ENCODE data around the gene RASIP1.
A peak's percentile ranks its signal among the peaks of the same experiment; 100 is the strongest.
"Not testable (repeated sequence)": the region's sequence is repeated elsewhere in the genome, so short reads cannot be mapped to it uniquely, and the experiment has no call there.

Gene RASIP1, protein sequence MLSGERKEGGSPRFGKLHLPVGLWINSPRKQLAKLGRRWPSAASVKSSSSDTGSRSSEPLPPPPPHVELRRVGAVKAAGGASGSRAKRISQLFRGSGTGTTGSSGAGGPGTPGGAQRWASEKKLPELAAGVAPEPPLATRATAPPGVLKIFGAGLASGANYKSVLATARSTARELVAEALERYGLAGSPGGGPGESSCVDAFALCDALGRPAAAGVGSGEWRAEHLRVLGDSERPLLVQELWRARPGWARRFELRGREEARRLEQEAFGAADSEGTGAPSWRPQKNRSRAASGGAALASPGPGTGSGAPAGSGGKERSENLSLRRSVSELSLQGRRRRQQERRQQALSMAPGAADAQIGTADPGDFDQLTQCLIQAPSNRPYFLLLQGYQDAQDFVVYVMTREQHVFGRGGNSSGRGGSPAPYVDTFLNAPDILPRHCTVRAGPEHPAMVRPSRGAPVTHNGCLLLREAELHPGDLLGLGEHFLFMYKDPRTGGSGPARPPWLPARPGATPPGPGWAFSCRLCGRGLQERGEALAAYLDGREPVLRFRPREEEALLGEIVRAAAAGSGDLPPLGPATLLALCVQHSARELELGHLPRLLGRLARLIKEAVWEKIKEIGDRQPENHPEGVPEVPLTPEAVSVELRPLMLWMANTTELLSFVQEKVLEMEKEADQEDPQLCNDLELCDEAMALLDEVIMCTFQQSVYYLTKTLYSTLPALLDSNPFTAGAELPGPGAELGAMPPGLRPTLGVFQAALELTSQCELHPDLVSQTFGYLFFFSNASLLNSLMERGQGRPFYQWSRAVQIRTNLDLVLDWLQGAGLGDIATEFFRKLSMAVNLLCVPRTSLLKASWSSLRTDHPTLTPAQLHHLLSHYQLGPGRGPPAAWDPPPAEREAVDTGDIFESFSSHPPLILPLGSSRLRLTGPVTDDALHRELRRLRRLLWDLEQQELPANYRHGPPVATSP

DNA sequence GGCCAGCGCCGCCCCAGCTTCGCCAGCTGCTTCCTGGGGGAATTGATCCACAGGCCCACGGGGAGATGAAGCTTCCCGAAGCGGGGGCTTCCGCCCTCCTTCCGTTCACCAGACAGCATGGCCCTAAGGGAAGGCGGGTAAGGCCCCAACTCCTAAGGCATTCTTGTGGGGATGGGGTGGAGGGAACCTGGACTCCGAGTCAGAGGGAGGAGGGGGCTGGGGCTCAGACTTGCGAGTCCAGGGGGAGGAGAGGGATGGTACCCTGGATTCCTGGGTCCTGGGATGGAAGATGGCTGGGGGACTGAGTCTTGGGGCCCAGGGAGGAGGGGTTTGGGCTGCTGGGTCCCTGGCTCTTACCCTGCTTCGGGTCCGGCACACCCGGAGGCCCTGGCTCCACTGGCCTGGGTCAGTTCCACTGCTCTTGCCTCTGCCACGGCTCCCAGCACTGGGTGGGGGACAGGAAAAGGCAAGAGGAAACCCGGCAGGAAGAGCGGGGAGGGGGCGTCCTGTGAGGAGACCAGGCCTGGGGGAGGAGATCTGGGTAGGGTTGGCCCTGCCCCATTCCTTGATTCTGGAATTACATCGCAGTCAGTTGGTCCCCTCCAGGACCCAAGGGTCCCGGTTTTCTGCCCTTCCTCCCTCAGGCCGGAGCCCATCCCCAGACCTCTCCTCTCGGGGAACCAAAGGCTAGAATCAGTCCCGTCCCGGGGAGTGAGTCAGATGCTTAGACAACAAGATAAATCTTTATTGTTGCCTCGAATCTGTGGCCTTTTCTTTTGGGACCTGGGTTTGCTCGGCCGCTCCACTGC, at the start of gene RASIP1:
Gene RASIP1, minus strand, starts transcription at position 447 of the 809 bp plus-strand sequence. Its CDS starts 328 bp downstream, at position 119.
- TF ChIP-seq, protein P1, sequence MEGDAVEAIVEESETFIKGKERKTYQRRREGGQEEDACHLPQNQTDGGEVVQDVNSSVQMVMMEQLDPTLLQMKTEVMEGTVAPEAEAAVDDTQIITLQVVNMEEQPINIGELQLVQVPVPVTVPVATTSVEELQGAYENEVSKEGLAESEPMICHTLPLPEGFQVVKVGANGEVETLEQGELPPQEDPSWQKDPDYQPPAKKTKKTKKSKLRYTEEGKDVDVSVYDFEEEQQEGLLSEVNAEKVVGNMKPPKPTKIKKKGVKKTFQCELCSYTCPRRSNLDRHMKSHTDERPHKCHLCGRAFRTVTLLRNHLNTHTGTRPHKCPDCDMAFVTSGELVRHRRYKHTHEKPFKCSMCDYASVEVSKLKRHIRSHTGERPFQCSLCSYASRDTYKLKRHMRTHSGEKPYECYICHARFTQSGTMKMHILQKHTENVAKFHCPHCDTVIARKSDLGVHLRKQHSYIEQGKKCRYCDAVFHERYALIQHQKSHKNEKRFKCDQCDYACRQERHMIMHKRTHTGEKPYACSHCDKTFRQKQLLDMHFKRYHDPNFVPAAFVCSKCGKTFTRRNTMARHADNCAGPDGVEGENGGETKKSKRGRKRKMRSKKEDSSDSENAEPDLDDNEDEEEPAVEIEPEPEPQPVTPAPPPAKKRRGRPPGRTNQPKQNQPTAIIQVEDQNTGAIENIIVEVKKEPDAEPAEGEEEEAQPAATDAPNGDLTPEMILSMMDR (IDR thresholded peaks at IDR 0.05; ENCODE audit: insufficient read depth, low read depth, low read length, missing control alignments) = no peak
- H3K4me3 ChIP-seq (ENCODE audit: low read depth, low read length) = no peak within 1 kb of the TSS; the same call in 1 of the 2 replicates
- DNase-seq (ENCODE audit: low read depth) = no peak

DNA sequence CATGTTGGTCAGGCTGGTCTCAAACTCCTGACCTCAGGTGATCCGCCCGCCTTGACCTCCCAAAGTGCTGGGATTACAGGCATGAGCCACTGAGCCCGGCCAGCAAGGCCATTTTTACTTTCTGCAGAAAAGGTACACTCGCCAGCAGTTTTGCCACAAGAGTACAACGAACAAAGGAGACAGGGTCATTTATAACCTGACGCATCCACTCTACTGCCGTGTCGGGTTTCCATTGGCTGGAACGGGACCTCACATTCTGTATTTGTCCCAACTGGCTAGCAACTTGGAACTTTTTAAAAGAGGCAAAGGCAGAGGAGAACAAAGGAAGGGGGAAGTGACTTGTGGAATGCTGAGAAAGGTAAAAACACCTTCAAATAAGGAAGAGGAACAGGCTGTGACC, 46.9 kb upstream of the RASIP1 start:
- not testable (repeated sequence) for H3K4me3 ChIP-seq (ENCODE audit: low read depth, low read length); DNase-seq (ENCODE audit: low read depth)

DNA sequence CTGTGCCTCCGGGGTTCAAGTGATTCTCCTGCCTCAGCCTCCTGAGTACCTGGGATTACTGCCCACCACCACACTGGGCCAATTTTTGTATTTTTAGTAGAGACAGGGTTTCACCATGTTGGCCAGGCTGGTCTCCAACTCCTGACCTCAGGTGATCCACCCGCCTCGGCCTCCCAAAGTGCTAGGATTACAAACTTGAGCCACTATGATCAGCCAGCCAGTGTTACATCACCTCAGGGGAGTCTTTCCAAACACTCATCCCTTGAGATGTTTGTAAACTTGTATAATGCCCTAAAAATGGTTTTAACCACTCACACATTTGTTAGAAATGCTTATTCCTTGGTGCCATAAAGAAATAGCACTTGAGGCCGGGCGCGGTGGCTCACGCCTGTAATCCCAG, 46.0 kb upstream of the RASIP1 start:
- DNase-seq (ENCODE audit: low read depth); H3K4me3 ChIP-seq (ENCODE audit: low read depth, low read length): not testable (repeated sequence)

DNA sequence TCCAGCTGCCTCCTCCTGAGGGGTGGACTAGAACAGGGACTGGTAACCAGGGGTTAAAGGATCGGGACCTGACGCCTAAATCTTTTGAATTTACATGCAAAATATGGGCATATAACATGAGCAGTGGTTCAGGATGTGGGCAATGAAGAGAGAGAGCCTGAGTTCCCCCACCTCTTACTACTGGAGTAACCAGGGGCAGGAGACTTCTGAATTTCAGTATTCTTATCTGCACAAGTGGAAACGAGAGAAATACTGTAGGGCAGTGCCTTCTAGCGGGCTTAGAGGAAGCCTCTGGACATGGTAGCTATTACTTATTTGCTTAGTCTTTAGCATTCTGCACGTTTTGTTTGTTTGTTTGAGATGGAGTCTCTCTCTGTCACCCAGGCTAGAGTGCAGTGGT, 44.1 kb upstream of the RASIP1 start:
- TF ChIP-seq, protein P1 (IDR thresholded peaks at IDR 0.05; ENCODE audit: insufficient read depth, low read depth, low read length, missing control alignments) = peak; percentile 3
- no peak for DNase-seq (ENCODE audit: low read depth)
- H3K4me3 ChIP-seq (ENCODE audit: low read depth, low read length) = no peak overlapping the region

DNA sequence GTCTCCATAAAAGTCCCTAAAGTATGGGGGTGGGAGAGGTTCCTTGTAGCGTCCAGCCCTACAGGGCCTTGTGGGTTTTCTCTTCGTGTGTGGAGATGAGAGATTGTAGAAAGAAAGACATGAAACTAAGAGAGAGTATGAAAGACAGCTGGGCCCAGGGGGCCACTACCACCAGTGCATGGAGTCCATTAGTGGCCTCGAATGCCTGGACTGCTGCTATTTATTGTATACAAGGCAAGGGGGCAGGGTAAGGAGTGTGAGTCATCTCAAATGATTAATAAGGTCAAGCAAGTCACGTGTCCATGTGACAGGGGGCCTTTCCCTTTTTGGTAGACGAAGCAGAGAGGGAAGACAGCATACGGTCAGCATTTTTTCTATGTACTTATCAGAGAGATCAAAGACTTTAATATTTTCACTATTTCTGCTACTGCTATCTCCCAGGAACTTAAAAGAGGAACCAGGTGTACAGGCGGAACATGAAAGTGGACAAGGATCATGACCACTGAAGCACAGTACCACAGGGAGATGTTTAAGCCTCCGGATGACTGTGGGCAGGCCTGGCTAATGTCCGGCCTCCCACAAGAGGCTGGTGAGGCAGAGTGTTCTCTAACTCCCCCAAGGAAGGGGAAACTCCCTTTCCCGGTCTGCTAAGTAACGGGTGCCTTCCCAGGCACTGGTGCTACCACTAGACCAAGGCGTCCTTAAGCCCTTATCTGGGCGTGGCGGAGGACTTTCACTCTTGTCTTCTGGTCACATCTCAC, 40.4 kb upstream of the RASIP1 start:
- TF ChIP-seq, protein P1 (IDR thresholded peaks at IDR 0.05; ENCODE audit: insufficient read depth, low read depth, low read length, missing control alignments) = no peak
- no peak overlapping the region for H3K4me3 ChIP-seq (ENCODE audit: low read depth, low read length)
- peak; percentile 55 for DNase-seq (ENCODE audit: low read depth)

DNA sequence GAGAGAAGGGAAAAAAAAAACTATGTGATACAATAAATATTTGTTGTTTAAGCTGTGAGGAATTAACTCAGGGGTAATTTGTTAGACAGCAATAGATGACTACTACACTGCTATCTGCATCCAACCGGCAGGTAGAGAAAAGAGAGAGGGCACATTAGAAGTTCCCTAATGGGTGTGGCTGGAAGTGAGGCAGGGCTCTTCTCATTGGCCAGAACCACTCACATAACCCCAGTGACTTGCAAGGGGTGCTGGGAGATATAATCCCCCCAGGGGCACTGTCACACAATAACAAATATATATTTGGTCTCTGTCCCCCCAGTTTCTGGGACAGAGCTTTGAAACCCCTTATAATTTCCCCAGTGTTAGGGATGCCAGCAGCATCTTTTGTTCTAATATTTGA, 39.2 kb upstream of the RASIP1 start:
- TF ChIP-seq, protein P1 (IDR thresholded peaks at IDR 0.05; ENCODE audit: insufficient read depth, low read depth, low read length, missing control alignments) = no peak
- DNase-seq (ENCODE audit: low read depth) = peak; percentile 23
- no peak overlapping the region for H3K4me3 ChIP-seq (ENCODE audit: low read depth, low read length)

DNA sequence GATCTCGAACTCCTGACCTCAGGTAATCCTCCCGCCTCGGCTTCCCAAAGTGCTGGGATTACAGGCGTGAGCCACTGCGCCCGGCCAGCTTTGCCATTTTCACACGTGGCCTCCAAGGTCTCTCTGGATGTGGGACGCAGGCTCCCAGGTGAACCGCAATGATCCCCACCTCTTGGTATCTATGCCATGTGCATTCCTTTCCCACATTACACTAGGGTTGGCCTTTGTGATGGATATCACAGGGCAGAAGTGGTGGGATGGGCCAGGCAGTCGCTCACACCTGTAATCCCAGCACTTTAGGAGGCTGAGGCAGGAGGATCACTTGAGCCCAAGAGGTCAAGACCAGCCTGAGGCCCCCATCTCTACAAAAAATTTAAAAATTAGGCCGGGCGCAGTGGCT, 37.3 kb upstream of the RASIP1 start:
- TF ChIP-seq, protein P1 (IDR thresholded peaks at IDR 0.05; ENCODE audit: insufficient read depth, low read depth, low read length, missing control alignments) = no peak
- no peak overlapping the region for H3K4me3 ChIP-seq (ENCODE audit: low read depth, low read length)
- no peak for DNase-seq (ENCODE audit: low read depth)

All from GM12865 (cell line).